NCI-H2029 (cell line): Measurements from ENCODE around the gene KCTD17.

ENCODE experiments used
- DNase-seq: peaks from one replicate; lab custom pipeline; 2025; lab: John Stamatoyannopoulos, UW

KCTD17 gene

DNA sequence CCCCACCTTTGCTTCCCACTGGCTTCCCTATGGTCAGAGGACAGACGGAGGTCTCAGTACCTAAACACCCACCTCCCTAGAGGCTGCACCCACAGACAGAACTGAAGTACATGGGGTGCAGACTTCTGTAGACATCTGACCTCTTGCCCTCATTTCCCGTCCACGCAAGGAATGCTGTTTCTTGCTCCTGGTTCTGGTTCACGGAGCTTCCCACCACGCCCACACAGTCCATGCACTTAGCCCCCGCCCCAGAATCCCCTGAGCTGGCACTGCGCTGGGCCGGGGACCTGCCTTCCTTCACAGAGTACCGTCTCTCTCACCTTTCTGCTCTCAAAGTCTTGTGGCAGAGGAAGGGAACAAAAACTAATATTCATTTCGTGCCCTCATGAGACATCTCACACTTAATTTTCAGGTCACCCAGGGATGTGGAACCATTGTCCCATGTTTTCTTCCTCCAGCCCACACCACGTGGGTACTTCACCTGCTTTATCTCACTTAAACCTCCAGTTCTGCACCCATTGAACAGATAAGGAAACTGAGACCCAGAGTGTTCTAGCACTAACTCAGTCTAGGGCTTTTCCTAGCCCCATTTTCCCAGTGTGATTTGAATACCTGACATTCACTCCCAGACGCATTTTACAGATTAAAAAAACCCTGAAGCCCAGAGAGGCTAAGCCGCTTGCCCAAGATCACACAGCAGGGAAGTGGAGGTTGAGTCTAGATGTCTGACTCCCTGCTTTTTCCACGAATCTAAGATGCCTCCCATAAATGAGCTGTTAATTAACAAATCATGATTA is 52.3 kb downstream of the KCTD17 start:
- DNase-seq: no peak

GRCh38 chr22:37105154-37105553 is 53.6 kb downstream of the KCTD17 start:
- no peak for DNase-seq

- DNase-seq: no peak
Observed at GRCh38 chr22:37105990-37106389, 54.4 kb downstream of the KCTD17 start.

DNA sequence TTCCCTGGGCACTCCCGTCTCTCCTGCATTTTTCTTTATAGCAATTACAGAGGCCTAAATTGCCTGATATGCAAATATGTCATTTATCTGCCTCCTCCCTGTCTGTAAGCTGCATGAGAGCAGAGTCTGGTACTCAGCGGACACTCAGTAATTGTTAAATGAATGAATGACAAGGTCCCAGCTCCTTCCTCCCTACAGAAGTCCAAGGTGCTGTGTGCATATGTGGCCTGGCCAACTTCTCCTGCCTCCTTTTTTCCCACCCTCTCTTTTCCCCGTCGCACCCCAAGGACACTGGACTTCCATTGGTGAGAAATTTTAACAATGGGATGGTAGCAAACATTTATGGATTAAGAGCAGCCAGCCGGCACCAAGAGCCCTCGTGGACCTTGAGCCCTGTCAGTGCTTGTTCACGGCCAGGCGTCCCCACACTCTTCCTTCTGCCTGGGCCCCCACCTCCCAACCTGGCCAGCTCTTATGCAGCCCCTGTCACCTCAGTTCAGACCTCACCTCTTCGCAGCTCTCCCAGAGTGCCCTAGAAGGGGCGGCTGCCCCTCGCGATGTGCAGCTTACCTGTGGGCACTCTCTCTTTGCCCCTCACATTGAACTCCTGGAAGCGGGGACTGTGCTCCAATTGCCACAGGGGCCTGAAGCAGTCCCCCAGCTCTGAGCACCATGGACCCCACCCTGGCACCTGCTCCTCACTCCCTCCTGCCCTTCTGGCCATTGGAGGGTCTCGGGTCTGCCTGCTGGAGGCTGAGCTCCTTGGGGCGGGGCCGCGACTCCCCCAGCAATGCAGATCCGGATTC is 56.5 kb downstream of the KCTD17 start:
- DNase-seq: no peak

DNA sequence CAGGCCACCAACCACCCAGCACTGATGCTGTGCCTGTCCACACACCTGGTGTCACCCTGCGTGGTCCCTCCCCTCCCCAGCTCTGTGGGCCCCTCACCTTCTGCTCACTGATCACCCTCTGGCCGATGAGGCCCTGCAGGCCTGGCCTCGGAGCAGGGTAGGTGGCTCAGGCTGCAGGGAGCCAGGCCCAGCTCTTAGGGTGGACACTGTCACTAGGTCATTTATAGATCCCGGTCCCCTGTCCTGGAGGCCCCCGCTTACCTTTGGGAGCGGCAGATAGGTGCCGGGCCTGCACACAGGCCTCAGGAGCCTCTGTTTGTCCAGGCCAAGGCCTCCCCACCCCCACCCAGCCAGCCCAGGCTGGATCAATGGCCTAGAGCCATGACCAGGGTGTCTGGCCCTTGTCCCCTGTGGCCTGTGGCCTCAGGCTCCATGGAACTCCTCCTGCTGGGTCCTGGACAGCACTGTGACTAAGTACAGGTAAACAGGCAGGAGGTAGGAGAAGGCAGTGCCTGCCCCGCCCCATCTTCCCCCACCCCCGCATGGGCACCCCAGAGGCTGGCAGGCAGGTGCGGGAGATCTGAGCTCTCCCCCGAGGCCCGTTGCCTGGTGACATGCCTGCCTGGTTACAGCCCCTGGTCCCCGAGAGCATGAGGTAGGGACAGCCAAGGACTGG is 57.8 kb downstream of the KCTD17 start, which contains the start of gene TMPRSS6:
TSS of gene TMPRSS6 (minus strand) at position 472 of the 676 bp plus-strand sequence. CDS start 6,296 bp downstream, outside the sequence.
- DNase-seq: no peak

DNA sequence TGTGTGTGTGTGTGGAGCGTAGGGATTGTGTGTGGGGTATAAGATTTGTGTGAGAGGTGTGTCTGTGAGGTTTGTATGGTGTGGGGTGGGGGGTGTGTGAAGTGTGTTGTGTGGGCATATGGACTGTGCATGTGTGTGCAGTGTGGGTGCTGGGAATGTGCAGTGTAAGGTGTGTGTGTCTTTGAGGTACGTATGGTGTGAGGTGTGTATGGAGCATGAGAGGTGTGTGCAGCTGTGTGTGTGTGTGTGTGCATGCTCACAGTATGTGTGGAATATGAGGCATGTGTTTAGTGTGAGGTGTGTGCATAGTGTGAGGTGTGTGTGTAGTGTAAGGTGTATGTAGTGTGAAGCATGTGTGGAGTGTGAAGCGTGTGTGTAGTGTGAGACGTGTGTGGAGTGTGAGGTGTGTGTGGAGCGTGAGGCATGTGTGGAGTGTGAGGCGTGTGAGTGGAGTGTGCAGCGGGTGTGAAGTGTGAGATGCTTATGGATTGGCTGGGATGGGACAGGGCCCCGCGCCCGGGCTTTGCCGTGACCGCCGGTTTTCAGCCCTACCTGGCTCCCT is 59.7 kb downstream of the KCTD17 start:
- no peak for DNase-seq

DNA sequence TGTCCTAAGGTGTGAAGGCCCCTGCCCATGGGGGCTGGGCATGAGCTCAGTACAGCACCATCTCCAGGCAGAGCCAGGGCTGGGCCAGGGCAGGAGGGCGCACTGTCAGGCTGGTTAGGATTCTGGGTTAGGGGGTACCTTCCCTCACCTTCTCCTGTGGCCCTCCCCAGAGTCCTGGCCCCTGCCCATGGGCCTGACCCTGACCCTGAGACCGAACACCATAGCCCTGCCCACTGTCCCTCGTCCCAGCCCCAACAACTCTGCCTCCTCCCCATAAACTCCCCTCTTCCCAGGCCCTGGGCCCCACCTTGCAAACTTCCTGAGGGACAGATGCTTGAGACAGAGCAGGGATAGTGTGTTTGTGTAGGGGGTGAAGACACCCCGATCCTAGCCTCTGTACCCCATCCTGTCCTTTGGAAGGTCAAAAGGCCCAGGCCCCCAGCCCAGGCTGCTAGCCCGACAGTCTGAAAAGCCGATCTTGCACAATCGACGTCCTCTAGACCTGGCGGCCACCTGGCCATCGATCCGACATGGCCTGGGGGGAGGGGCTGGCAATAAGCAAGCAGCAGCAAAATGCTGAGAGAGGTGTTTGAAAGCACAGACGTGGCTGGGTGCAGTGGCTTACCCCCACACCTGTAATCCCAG is 60.7 kb downstream of the KCTD17 start:
- DNase-seq: no peak
